PC-9 (cell line): ENCODE measurements around the gene KCNC3. TPM values are rescaled to one million over a fixed set of nuclear protein-coding genes. Genes with fewer than 3 reads are reported as not detected.

Source experiments
- BruUV-seq: library from RNA; stranded (reverse); fragments of 400-500 nt; replicated peaks from 2 replicates; lab custom pipeline; 2021; lab: Mats Ljungman, UMichigan
- CTCF ChIA-PET: fragments of 300-600 bp; sonication (Branson Sonifier 250); formaldehyde crosslinking; loops from one replicate; lab custom pipeline; 2022; ENCODE audit warnings: antibody characterized with exemption; lab: Charles Lee
- POLR2A ChIA-PET: fragments of 300-600 bp; sonication (Branson Sonifier 250); formaldehyde crosslinking; loops from one replicate; lab custom pipeline; 2022; ENCODE audit warnings: antibody characterized with exemption; ENCODE audit not compliant: unreplicated experiment; lab: Charles Lee
- DNase-seq, 2 experiments: peaks; one replicate each; pipeline versions ENCODE4 v3.0.0 to v3.0.0-alpha.2; 2015 to 2022; ENCODE audit warnings: mixed read lengths in 1 of 2
- H2AFZ ChIP-seq: fragments of 200-600 bp; sonication (generic); 2 replicates; pipeline ENCODE4 v1.8.1; 2017; ENCODE audit warnings: antibody characterized with exemption
- H3F3A ChIP-seq: fragments of 200-600 bp; sonication (generic); 2 replicates; pipeline ENCODE4 v1.8.1; 2017; ENCODE audit warnings: antibody characterized with exemption, mild to moderate bottlenecking, low read depth; ENCODE audit not compliant: insufficient read depth
- H3K27ac ChIP-seq: fragments of 200-600 bp; sonication (generic); 2 replicates; pipeline ENCODE4 v1.6.1; 2016; ENCODE audit warnings: mixed run types
- H3K27me3 ChIP-seq: fragments of 200-600 bp; sonication (generic); 2 replicates; pipeline ENCODE4 v1.6.1; 2016; ENCODE audit warnings: low read depth, mixed run types; ENCODE audit not compliant: insufficient read depth
- H3K36me3 ChIP-seq: fragments of 200-600 bp; sonication (generic); 2 replicates; pipeline ENCODE4 v1.6.1; 2016; ENCODE audit warnings: low read depth, mixed run types
- H3K4me1 ChIP-seq: fragments of 200-600 bp; sonication (generic); replicated peaks from 2 replicates; pipeline ENCODE4 v1.6.1; 2016; ENCODE audit warnings: mixed run types; ENCODE audit not compliant: insufficient read depth
- H3K4me2 ChIP-seq: fragments of 200-600 bp; sonication (generic); 2 replicates; pipeline ENCODE4 v1.6.1; 2017; ENCODE audit warnings: mixed run types
- H3K4me3 ChIP-seq: fragments of 200-600 bp; sonication (generic); 2 replicates; pipeline ENCODE4 v1.6.1; 2016; ENCODE audit warnings: mixed run types
- H3K79me2 ChIP-seq: fragments of 200-600 bp; sonication (generic); 2 replicates; pipeline ENCODE4 v1.6.1; 2017; ENCODE audit warnings: low read depth, mixed run types
- H3K9me2 ChIP-seq: fragments of 200-600 bp; sonication (generic); 2 replicates; pipeline ENCODE4 v1.8.1; 2017; ENCODE audit warnings: mild to moderate bottlenecking; ENCODE audit not compliant: insufficient read depth
- H3K9me3 ChIP-seq: fragments of 200-600 bp; sonication (generic); 2 replicates; pipeline ENCODE4 v1.8.1; 2016; ENCODE audit warnings: low read depth; ENCODE audit not compliant: insufficient read depth
- H4K20me1 ChIP-seq: fragments of 200-600 bp; sonication (generic); 2 replicates; pipeline ENCODE4 v1.8.1; 2017; ENCODE audit not compliant: insufficient read depth
- CTCF ChIP-seq: fragments of 200-600 bp; sonication (generic); conservative IDR thresholded peaks from 2 replicates; pipeline ENCODE4 v1.6.1; 2017; ENCODE audit warnings: mixed run types, antibody characterized with exemption, mild to moderate bottlenecking, moderate library complexity
- EZH2 ChIP-seq: fragments of 200-600 bp; sonication (generic); IDR thresholded peaks from 2 replicates; pipeline ENCODE4 v1.8.0; 2017; ENCODE audit warnings: antibody characterized with exemption, low read depth
- intact Hi-C: fragments of 100-400 bp; cut with micrococcal nuclease; formaldehyde crosslinking; loops from one replicate; pipeline ENCODE4 v1.10.0; 2022; ENCODE audit not compliant: unreplicated experiment
- total RNA-seq: library from RNA; stranded (reverse); gene quantifications from 2 replicates; pipeline ENCODE4 v1.2.3, GENCODE V29; 2021

The KCNC3 gene
- total RNA-seq, 1 experiment from 2014 or later, result 9.0 TPM

- H3K4me2 ChIP-seq, result no peak overlapping the region
- ChIA-PET POLR2A (no interaction called here), CTCF (no interaction called here)
- intact Hi-C loops, result no loop called here
- no peaks in the 10 kb centered on the region for H3K9me2 ChIP-seq
- no peak for DNase-seq
- H4K20me1 ChIP-seq, result peaks cover 10% of the 10 kb centered on the region; the same call in 1 of the 2 replicates
- no peaks in the 10 kb centered on the region for H3K27me3 ChIP-seq
- no peaks in the 10 kb centered on the region for H3K9me3 ChIP-seq
- no peak overlapping the region for H3K27ac ChIP-seq
- BruUV-seq, result no TSS peak
- peaks cover 12% of the 10 kb centered on the region for H3K36me3 ChIP-seq
- H3K4me3 ChIP-seq, result no peak overlapping the region
- no peak overlapping the region for H2AFZ ChIP-seq
- H3K79me2 ChIP-seq, result no peaks in the 10 kb centered on the region
- TF ChIP-seq CTCF, result no peak
- no peak for TF ChIP-seq EZH2
- no peaks in the 10 kb centered on the region for H3K4me1 ChIP-seq
- no peaks in the 10 kb centered on the region; the same call in 1 of the 2 replicates for H3F3A ChIP-seq
Observed at GRCh38 chr19:50269653-50270052, 59.5 kb downstream of the KCNC3 start.

GRCh38 chr19:50268501-50268900, 60.7 kb downstream of the KCNC3 start:
- DNase-seq, result no peak
- ChIA-PET POLR2A (interaction anchor here (0.6 kb wide), 1 partner anchor 369 kb away, joined by 4 read pairs; no protein-coding TSS in a partner anchor), CTCF (no interaction called here)
- Histone ChIP-seq H3K9me2 (no peaks in the 10 kb centered on the region), H2AFZ (no peak overlapping the region), H3K9me3 (no peaks in the 10 kb centered on the region), H3K36me3 (peaks cover 12% of the 10 kb centered on the region), H3K4me2 (no peak overlapping the region), H3K27me3 (no peaks in the 10 kb centered on the region), H3K4me3 (no peak overlapping the region), H4K20me1 (peaks cover 10% of the 10 kb centered on the region; the same call in 1 of the 2 replicates), H3F3A (no peaks in the 10 kb centered on the region; the same call in 1 of the 2 replicates), H3K79me2 (no peaks in the 10 kb centered on the region), H3K4me1 (no peaks in the 10 kb centered on the region), H3K27ac (no peak overlapping the region)
- intact Hi-C loops, result no loop called here
- no TSS peak for BruUV-seq
- TF ChIP-seq EZH2, result no peak
- TF ChIP-seq CTCF, result no peak

GRCh38 chr19:50268041-50268440, 61.1 kb downstream of the KCNC3 start:
- TF ChIP-seq CTCF (no peak), EZH2 (no peak)
- Histone ChIP-seq H3K36me3 (peaks cover 12% of the 10 kb centered on the region), H4K20me1 (peaks cover 10% of the 10 kb centered on the region; the same call in 1 of the 2 replicates), H3K4me1 (no peaks in the 10 kb centered on the region), H2AFZ (no peak overlapping the region), H3K27me3 (no peaks in the 10 kb centered on the region), H3K27ac (no peak overlapping the region), H3K4me2 (no peak overlapping the region), H3K79me2 (no peaks in the 10 kb centered on the region), H3K9me2 (no peaks in the 10 kb centered on the region), H3F3A (no peaks in the 10 kb centered on the region; the same call in 1 of the 2 replicates), H3K9me3 (no peaks in the 10 kb centered on the region), H3K4me3 (no peak overlapping the region)
- ChIA-PET POLR2A (interaction anchor here (0.6 kb wide), 1 partner anchor 369 kb away, joined by 4 read pairs; no protein-coding TSS in a partner anchor), CTCF (no interaction called here)
- intact Hi-C loops, result no loop called here
- DNase-seq, result no peak
- BruUV-seq, result no TSS peak
